ENCODE data around the gene CEP350. TPM values are rescaled to one million over a fixed set of nuclear protein-coding genes. Genes with fewer than 3 reads are reported as not detected.
A peak's percentile ranks its signal among the peaks of the same experiment; 100 is the strongest.

CEP350 gene
- polyA plus RNA-seq (2011; rRNA removed) = 21.4 and 22.6 TPM in 2 replicates
- 2.6 and 2.8 TPM in 2 replicates for polyA plus RNA-seq (2012; cell fraction: cytosol; rRNA removed)
- 3.6 and 5.6 TPM in 2 replicates for polyA plus RNA-seq (2012; cell fraction: nucleus; rRNA removed)
- polyA plus RNA-seq (2017; fragmentation: RNase III; extraction: RNeasy Plus Mini Kit Qiagen cat#74134 plus additional on column Dnase treatment) = 6.4 to 8.1 TPM (median 6.4 TPM) in 3 replicates
- 35.6 and 40.7 TPM in 2 replicates for polyA minus RNA-seq (2011; rRNA and poly(A)+ RNA removed)

- CTCF ChIA-PET = interaction anchor here (0.7 to 2.1 kb wide), 12 partner anchors 10 to 227 kb away, joined by 3 to 9 read pairs (median 3); no protein-coding TSS in a partner anchor
- Histone ChIP-seq H3K9me3 (no peaks in the 10 kb centered on the region), H3K4me2 (peak within 1 kb of the TSS; percentile 86), H3K27ac (peak within 1 kb of the TSS; percentile 79 to 97), H3K4me3 (peak within 1 kb of the TSS; percentile 68), H3K4me1 (peaks cover 17% of the 10 kb centered on the region)
- FAIRE-seq (peak; percentile 65), DNase-seq (ENCODE audit: low read depth in 1 of 2, low spot score in 1 of 2) (peak; percentile 77 to 99), ATAC-seq (peak; percentile 89 to 97)
- WGBS (ENCODE audit: missing lambda C conversion rate) = 2% methylated on average over 31 of the region's 72 CpGs
- POLR2A ChIA-PET = interaction anchor here (0.6 to 3.7 kb wide), 4 partner anchors 72 to 200 kb away, joined by 3 to 28 read pairs (median 6); partner anchors contain the start of genes QSOX1 and TOR1AIP1
- TF ChIP-seq PBX3 (IDR thresholded peaks at IDR 0.05) = 0 out of 2 replicates have a peak, but pooled peaks have one; percentile 36
- TF ChIP-seq CBX8 (IDR thresholded peaks at IDR 0.05) = no peak
- TF ChIP-seq KDM5A (IDR thresholded peaks at IDR 0.05) = peak; percentile 54; the same call in 1 of the 2 replicates
- TF ChIP-seq EHF (CRISPR knock-in tag; IDR thresholded peaks at IDR 0.05) = no peak
- TF ChIP-seq NFE2L2 (conservative IDR thresholded peaks at IDR 0.05; ENCODE audit: low read length) = no peak
- TF ChIP-seq TFCP2L1 (CRISPR knock-in tag; IDR thresholded peaks at IDR 0.05) = no peak
- TF ChIP-seq FOXS1 (CRISPR knock-in tag; IDR thresholded peaks at IDR 0.05) = no peak
- no peak for TF ChIP-seq ZNF302 (CRISPR knock-in tag; IDR thresholded peaks at IDR 0.05)
- TF ChIP-seq RCOR1 (IDR thresholded peaks at IDR 0.05; ENCODE audit: low read depth, low read length) = no peak
- TF ChIP-seq NR3C1 (IDR thresholded peaks at IDR 0.05) = no peak
- TF ChIP-seq SREBF2 (IDR thresholded peaks at IDR 0.05) = no peak
- no peak for TF ChIP-seq EHMT2 (IDR thresholded peaks at IDR 0.05; ENCODE audit: low read depth)
- peak; percentile 86 for TF ChIP-seq POLR2A (IDR thresholded peaks at IDR 0.05; ENCODE audit: low read length)
- TF ChIP-seq RNF2 (IDR thresholded peaks at IDR 0.05; ENCODE audit: borderline replicate concordance, low read depth) = no peak
- no peak for TF ChIP-seq ZSCAN20 (CRISPR knock-in tag; IDR thresholded peaks at IDR 0.05)
- no peak for TF ChIP-seq CHD4 (IDR thresholded peaks at IDR 0.05; ENCODE audit: borderline replicate concordance)
- no peak for TF ChIP-seq NPAS2 (CRISPR knock-in tag; IDR thresholded peaks at IDR 0.05; ENCODE audit: borderline replicate concordance)
- no peak for TF ChIP-seq JUNB (IDR thresholded peaks at IDR 0.05)
- no peak for TF ChIP-seq RARB (CRISPR knock-in tag; IDR thresholded peaks at IDR 0.05)
- TF ChIP-seq ZC3H11A (IDR thresholded peaks at IDR 0.05) = no peak
- no peak for TF ChIP-seq CTCF (IDR thresholded peaks at IDR 0.05)
- peak; percentile 88 for TF ChIP-seq MAX (IDR thresholded peaks at IDR 0.05)
- TF ChIP-seq MAZ (IDR thresholded peaks at IDR 0.05; ENCODE audit: borderline replicate concordance, low read depth, low read length) = no peak
- TF ChIP-seq HEYL (CRISPR knock-in tag; IDR thresholded peaks at IDR 0.05) = no peak
- TF ChIP-seq RAD21 (conservative IDR thresholded peaks at IDR 0.05 in 1 of 2, IDR thresholded peaks at IDR 0.05 in 1 of 2) = no peak; a peak in 1 of 5 replicates
- TF ChIP-seq USF2 (IDR thresholded peaks at IDR 0.05) = no peak
- TF ChIP-seq MYC (IDR thresholded peaks at IDR 0.05; ENCODE audit: borderline replicate concordance, low read length) = no peak
- peak; percentile 52 for TF ChIP-seq GATA3 (IDR thresholded peaks at IDR 0.05; ENCODE audit: borderline replicate concordance)
- TF ChIP-seq HES2 (IDR thresholded peaks at IDR 0.05) = no peak
- no peak for TF ChIP-seq FOSB (CRISPR knock-in tag; IDR thresholded peaks at IDR 0.05)
- no peak for TF ChIP-seq BHLHE40 (IDR thresholded peaks at IDR 0.05; ENCODE audit: low read depth, low read length)
- peak; percentile 93 for TF ChIP-seq REST (IDR thresholded peaks at IDR 0.05)
- no peak for TF ChIP-seq CEBPB (IDR thresholded peaks at IDR 0.05)
- no peak for TF ChIP-seq ESRRA (IDR thresholded peaks at IDR 0.05; ENCODE audit: borderline replicate concordance, low read length)
Observed at GRCh38 chr1:179954493-179955286, at the start of gene CEP350. Gene CEP350 (plus strand): TSS chr1:179954810. CDS start chr1:179986182, 31,372 bp downstream.

Measured in A549 (cell line).